ENCODE data around the gene GOLGA3. TPM values are rescaled to one million over a fixed set of nuclear protein-coding genes. Genes with fewer than 3 reads are reported as not detected.
A peak's percentile ranks its signal among the peaks of the same experiment; 100 is the strongest.

Gene GOLGA3, protein sequence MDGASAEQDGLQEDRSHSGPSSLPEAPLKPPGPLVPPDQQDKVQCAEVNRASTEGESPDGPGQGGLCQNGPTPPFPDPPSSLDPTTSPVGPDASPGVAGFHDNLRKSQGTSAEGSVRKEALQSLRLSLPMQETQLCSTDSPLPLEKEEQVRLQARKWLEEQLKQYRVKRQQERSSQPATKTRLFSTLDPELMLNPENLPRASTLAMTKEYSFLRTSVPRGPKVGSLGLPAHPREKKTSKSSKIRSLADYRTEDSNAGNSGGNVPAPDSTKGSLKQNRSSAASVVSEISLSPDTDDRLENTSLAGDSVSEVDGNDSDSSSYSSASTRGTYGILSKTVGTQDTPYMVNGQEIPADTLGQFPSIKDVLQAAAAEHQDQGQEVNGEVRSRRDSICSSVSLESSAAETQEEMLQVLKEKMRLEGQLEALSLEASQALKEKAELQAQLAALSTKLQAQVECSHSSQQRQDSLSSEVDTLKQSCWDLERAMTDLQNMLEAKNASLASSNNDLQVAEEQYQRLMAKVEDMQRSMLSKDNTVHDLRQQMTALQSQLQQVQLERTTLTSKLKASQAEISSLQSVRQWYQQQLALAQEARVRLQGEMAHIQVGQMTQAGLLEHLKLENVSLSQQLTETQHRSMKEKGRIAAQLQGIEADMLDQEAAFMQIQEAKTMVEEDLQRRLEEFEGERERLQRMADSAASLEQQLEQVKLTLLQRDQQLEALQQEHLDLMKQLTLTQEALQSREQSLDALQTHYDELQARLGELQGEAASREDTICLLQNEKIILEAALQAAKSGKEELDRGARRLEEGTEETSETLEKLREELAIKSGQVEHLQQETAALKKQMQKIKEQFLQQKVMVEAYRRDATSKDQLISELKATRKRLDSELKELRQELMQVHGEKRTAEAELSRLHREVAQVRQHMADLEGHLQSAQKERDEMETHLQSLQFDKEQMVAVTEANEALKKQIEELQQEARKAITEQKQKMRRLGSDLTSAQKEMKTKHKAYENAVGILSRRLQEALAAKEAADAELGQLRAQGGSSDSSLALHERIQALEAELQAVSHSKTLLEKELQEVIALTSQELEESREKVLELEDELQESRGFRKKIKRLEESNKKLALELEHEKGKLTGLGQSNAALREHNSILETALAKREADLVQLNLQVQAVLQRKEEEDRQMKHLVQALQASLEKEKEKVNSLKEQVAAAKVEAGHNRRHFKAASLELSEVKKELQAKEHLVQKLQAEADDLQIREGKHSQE (N-terminal part only)
- 144 and 257 TPM in 2 replicates for total RNA-seq (2011; cell fraction: chromatin; rRNA removed; ENCODE audit: low replicate concordance)
- total RNA-seq (2011; cell fraction: nucleolus; rRNA removed): 92.6 and 108 TPM in 2 replicates
- 87.7 and 106 TPM in 2 replicates for total RNA-seq (2011; cell fraction: nucleoplasm; rRNA removed)
- total RNA-seq (2014; rRNA removed) (36.1 and 38.7 TPM in 2 replicates), total RNA-seq (2014; rRNA removed; fragmentation: Illumina TruSeq; extraction: Trizol) (17.0 and 19.0 TPM in 2 replicates), total RNA-seq (2015; rRNA removed; fragmentation: Illumina TruSeq; extraction: Trizol) (21.2 and 22.8 TPM in 2 replicates), total RNA-seq (2021) (41.7 and 48.1 TPM in 2 replicates), polyA plus RNA-seq (2011; rRNA removed) (15.0 and 20.2 TPM in 2 replicates), polyA plus RNA-seq (2014; fragmentation: Illumina TruSeq; extraction: Trizol) (9.0 and 11.8 TPM in 2 replicates), polyA plus RNA-seq (2014; fragmentation: Nextera tagmentation; extraction: Ambion mirVana) (1 to 10 TPM; 1.9 to 2.9 TPM), polyA plus RNA-seq (2014; rRNA removed) (18.4 and 18.6 TPM in 2 replicates), polyA minus RNA-seq (2011; rRNA and poly(A)+ RNA removed) (26.2 and 28.2 TPM in 2 replicates), Bru-seq, nascent RNA (percentile 76 among the genes with signal in this experiment), BruChase-seq, experiment 1, labeled RNA remaining after a 2-hour chase (percentile 80 among the genes with signal in this experiment), BruChase-seq, experiment 2, labeled RNA remaining after a 6-hour chase (percentile 86 among the genes with signal in this experiment)
- polyA plus RNA-seq (2011; cell fraction: cytosol; rRNA removed): 21.4 and 25.3 TPM in 2 replicates
- 38.5 and 43.6 TPM in 2 replicates for polyA plus RNA-seq (2011; cell fraction: nucleus; rRNA removed)
- 12.5 and 13.1 TPM in 2 replicates for polyA plus RNA-seq (2012)
- polyA minus RNA-seq (2011; cell fraction: cytosol; rRNA and poly(A)+ RNA removed): 43.5 and 57.6 TPM in 2 replicates
- polyA minus RNA-seq (2011; cell fraction: nucleus; rRNA and poly(A)+ RNA removed): 18.7 and 48.9 TPM in 2 replicates
- long read RNA-seq, experiment 1, partial matches to known transcripts: 35 of 109 reads
- long read RNA-seq, experiment 1, other reads (novel, unspliced or antisense): 74 of 109 reads
- long read RNA-seq, experiment 2, partial matches to known transcripts: 6 of 23 reads
- long read RNA-seq, experiment 2, other reads (novel, unspliced or antisense): 17 of 23 reads
- long read RNA-seq, experiment 3, partial matches to known transcripts: 12 of 26 reads
- long read RNA-seq, experiment 3, other reads (novel, unspliced or antisense): 14 of 26 reads

DNA sequence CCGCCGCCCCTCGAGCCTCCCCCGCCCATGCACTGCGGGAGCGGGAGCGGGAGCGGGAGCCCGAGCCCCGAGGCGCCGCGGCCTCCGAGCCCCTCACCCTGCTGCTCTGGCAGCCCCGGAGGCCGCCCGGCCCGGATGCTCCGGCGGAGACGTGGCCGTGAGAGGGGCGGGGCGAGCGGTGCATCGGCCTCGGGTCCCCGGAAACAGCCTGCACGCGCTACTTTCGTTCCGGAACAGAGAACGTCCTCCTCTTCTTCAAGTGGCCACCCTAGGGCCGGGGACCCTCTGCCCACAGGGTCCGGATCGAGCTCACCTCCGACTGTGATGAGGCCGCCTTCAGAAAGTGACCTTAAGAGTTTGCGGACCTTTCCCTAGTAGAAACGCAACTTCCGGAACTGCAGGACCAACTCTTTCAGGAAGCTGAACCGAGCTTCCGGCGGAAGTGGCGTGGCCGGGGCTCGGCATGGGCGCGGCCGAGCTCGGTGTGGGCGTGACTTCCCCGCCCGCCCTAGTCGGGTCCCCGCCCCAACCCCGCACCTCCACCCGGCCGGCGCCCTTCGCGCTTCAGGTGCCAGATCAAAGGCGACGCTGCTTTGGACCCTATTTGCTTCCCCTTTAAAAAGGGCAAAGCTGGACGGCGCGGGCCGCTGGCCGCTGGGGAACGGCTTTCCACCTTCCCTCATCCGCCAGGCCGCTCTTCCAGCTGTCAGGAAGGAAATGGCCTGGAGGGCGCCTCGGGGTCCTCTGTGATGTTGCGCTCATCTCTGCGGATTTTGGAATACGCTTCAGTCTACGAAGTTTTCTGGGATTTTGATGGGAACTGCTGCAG, at the start of gene GOLGA3:
Gene GOLGA3 (minus strand): TSS at position 164 of the 829 bp plus-strand sequence. CDS start 6,741 bp downstream, outside the sequence.
- H3K9ac ChIP-seq (ENCODE audit: insufficient read depth in 1 of 2, low read depth in 2 of 2, low read length in 2 of 2): peak within 1 kb of the TSS; percentile 100
- CTCF ChIA-PET (ENCODE audit: low intra/inter-chr PET ratio): no interaction called here
- H2AFZ ChIP-seq (ENCODE audit: low read depth, low read length): peak within 1 kb of the TSS; percentile 100
- H3K27me3 ChIP-seq (ENCODE audit: control insufficient read depth in 2 of 2, insufficient read depth in 2 of 2, low read length in 2 of 2): no peaks in the 10 kb centered on the region
- ATAC-seq (peak; percentile 98), FAIRE-seq (peak; percentile 89), DNase-seq (ENCODE audit: extremely low read depth in 1 of 4, low spot score in 3 of 4) (peak; percentile 97 to 99 (median 98))
- POLR2A ChIA-PET: interaction anchor here (0.6 to 1.5 kb wide), 7 partner anchors 9 to 301 kb away, joined by 3 to 11 read pairs (median 3); partner anchors contain the start of gene ZNF891
- BruUV-seq (replicated peaks): no TSS peak
- peaks cover 6 to 22% of the 10 kb centered on the region in 2 experiments; a peak in 4 of 5 replicates for H3K4me1 ChIP-seq (replicated peaks in 1 of 2; ENCODE audit: control insufficient read depth in 2 of 2, insufficient read depth in 2 of 2, low read length in 2 of 2)
- intact Hi-C loops (cut with micrococcal nuclease): no loop called here
- H3K27ac ChIP-seq (ENCODE audit: extremely low read depth, low read depth, low read length): peak within 1 kb of the TSS; percentile 100
- peaks cover 37% of the 10 kb centered on the region for H3K36me3 ChIP-seq (ENCODE audit: control insufficient read depth, insufficient read depth, low read length)
- H3K4me2 ChIP-seq (ENCODE audit: insufficient read depth, low read length): peak within 1 kb of the TSS; percentile 96
- in situ Hi-C loops (cut with MboI): no loop called here
- H3K79me2 ChIP-seq (ENCODE audit: control insufficient read depth, insufficient read depth, low read length): peaks cover 48% of the 10 kb centered on the region
- H3K9me3 ChIP-seq (replicated peaks; ENCODE audit: control insufficient read depth, insufficient read depth, low read depth, low read length): no peaks in the 10 kb centered on the region
- peak within 1 kb of the TSS; percentile 92 for H3K4me3 ChIP-seq
- H4K20me1 ChIP-seq (replicated peaks; ENCODE audit: control insufficient read depth, insufficient read depth, low read length): peaks cover 13% of the 10 kb centered on the region
- 5% methylated on average over 58 of the region's 78 CpGs for WGBS (ENCODE audit: insufficient coverage, low coverage, missing lambda C conversion rate)
- peaks cover 8% of the 10 kb centered on the region for H3K9me1 ChIP-seq (ENCODE audit: control insufficient read depth, insufficient read depth, low read length)
- TF ChIP-seq KLF1 (tag; IDR thresholded peaks at IDR 0.05): peak; percentile 96
- TF ChIP-seq, protein P1, sequence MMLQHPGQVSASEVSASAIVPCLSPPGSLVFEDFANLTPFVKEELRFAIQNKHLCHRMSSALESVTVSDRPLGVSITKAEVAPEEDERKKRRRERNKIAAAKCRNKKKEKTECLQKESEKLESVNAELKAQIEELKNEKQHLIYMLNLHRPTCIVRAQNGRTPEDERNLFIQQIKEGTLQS (IDR thresholded peaks at IDR 0.05): peak; percentile 54; the same call in 1 of the 2 replicates
- TF ChIP-seq, protein P1 (CRISPR knock-in tag; conservative IDR thresholded peaks at IDR 0.05): 0 out of 2 replicates have a peak, but pooled peaks have one; percentile 19
- peak; percentile 100 for TF ChIP-seq EP400 (IDR thresholded peaks at IDR 0.05)
- TF ChIP-seq PHF8 (IDR thresholded peaks at IDR 0.05; ENCODE audit: borderline replicate concordance, low read length): peak; percentile 75; the same call in 1 of the 2 replicates
- TF ChIP-seq SIN3A (IDR thresholded peaks at IDR 0.05; ENCODE audit: borderline replicate concordance in 2 of 2, control insufficient read depth in 1 of 2, low read depth in 2 of 2, low read length in 2 of 2): peak; percentile 97 to 99
- TF ChIP-seq, protein P2, sequence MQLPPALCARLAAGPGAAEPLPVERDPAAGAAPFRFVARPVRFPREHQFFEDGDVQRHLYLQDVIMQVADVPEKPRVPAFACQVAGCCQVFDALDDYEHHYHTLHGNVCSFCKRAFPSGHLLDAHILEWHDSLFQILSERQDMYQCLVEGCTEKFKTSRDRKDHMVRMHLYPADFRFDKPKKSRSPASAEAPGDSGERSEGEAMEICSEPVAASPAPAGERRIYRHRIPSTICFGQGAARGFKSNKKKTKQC (CRISPR knock-in tag; IDR thresholded peaks at IDR 0.05): peak; percentile 76; the same call in 1 of the 2 replicates
